H9 (cell line): ENCODE data around the gene FXYD7. TPM values are rescaled to one million over a fixed set of nuclear protein-coding genes. Genes with fewer than 3 reads are reported as not detected.

ENCODE experiments used
- DNase-seq: peaks from one replicate; pipeline ENCODE4 v3.0.0-alpha.2; 2017
- H2AFZ ChIP-seq: one replicate; pipeline ENCODE4 v1.6.1; 2013; ENCODE audit warnings: mild to moderate bottlenecking, low read length, control low read depth, moderate library complexity
- H2AK5ac ChIP-seq: 2 replicates; pipeline ENCODE4 v1.6.1; 2013; ENCODE audit warnings: low read length, control low read depth, mixed read lengths; ENCODE audit not compliant: insufficient read length
- H2BK120ac ChIP-seq: one replicate; pipeline ENCODE4 v1.6.1; 2013; ENCODE audit warnings: low read depth, mild to moderate bottlenecking, low read length, control low read depth, inconsistent platforms; ENCODE audit not compliant: poor library complexity, severe bottlenecking
- H2BK12ac ChIP-seq: 2 replicates; pipeline ENCODE4 v1.6.1; 2013; ENCODE audit warnings: low read length, control low read depth, mixed read lengths, low read depth; ENCODE audit not compliant: insufficient read length
- H2BK15ac ChIP-seq: 2 replicates; pipeline ENCODE4 v1.6.1; 2013; ENCODE audit warnings: low read depth, low read length, control low read depth
- H2BK20ac ChIP-seq: one replicate; pipeline ENCODE4 v1.6.1; 2013; ENCODE audit warnings: low read depth, mild to moderate bottlenecking, low read length, control low read depth, inconsistent platforms; ENCODE audit not compliant: poor library complexity, severe bottlenecking
- H2BK5ac ChIP-seq: 2 replicates; pipeline ENCODE4 v1.6.1; 2013; ENCODE audit warnings: low read length, control low read depth, mixed read lengths; ENCODE audit not compliant: insufficient read length
- H3K14ac ChIP-seq: 2 replicates; pipeline ENCODE4 v1.6.1; 2013; ENCODE audit warnings: low read length, control low read depth; ENCODE audit not compliant: insufficient read depth
- H3K18ac ChIP-seq: 2 replicates; pipeline ENCODE4 v1.6.1; 2013; ENCODE audit warnings: low read depth, mild to moderate bottlenecking, mixed read lengths, low read length, control low read depth; ENCODE audit not compliant: insufficient read length
- H3K23ac ChIP-seq: 2 replicates; pipeline ENCODE4 v1.6.1; 2013; ENCODE audit warnings: low read length, control low read depth, mixed read lengths, low read depth; ENCODE audit not compliant: insufficient read length
- H3K23me2 ChIP-seq: 2 replicates; pipeline ENCODE4 v1.6.1; 2013; ENCODE audit warnings: low read depth, mild to moderate bottlenecking, mixed read lengths, low read length, control low read depth; ENCODE audit not compliant: insufficient read length, poor library complexity, severe bottlenecking
- H3K27ac ChIP-seq: 2 replicates; pipeline ENCODE4 v1.5.1; 2013; ENCODE audit warnings: low read length, control low read depth, mixed read lengths, low read depth; ENCODE audit not compliant: insufficient read length
- H3K27me3 ChIP-seq: 2 replicates; pipeline ENCODE4 v1.6.1; 2013; ENCODE audit warnings: low read length, control low read depth, inconsistent platforms; ENCODE audit not compliant: insufficient read depth
- H3K4ac ChIP-seq: 2 replicates; pipeline ENCODE4 v1.6.1; 2013; ENCODE audit warnings: low read depth, mild to moderate bottlenecking, control low read depth, inconsistent platforms, low read length, moderate library complexity
- H3K4me1 ChIP-seq: 2 replicates; pipeline ENCODE4 v1.6.1; 2013; ENCODE audit warnings: low read length, control low read depth, inconsistent platforms; ENCODE audit not compliant: insufficient read depth
- H3K4me2 ChIP-seq: 2 replicates; pipeline ENCODE4 v1.6.1; 2013; ENCODE audit warnings: low read length, control low read depth, mixed read lengths; ENCODE audit not compliant: insufficient read length, insufficient read depth
- H3K56ac ChIP-seq: 2 replicates; pipeline ENCODE4 v1.6.1; 2013; ENCODE audit warnings: low read depth, mild to moderate bottlenecking, mixed read lengths, low read length, control low read depth; ENCODE audit not compliant: insufficient read length
- H3K79me1 ChIP-seq: 2 replicates; pipeline ENCODE4 v1.6.1; 2013; ENCODE audit warnings: low read depth, mild to moderate bottlenecking, moderate library complexity, low read length, control low read depth, inconsistent platforms; ENCODE audit not compliant: insufficient read depth, poor library complexity, severe bottlenecking
- H3K79me2 ChIP-seq: 2 replicates; pipeline ENCODE4 v1.6.1; 2013; ENCODE audit warnings: low read length, control low read depth, inconsistent platforms; ENCODE audit not compliant: insufficient read depth
- H3K9ac ChIP-seq: 2 replicates; pipeline ENCODE4 v1.6.1; 2013; ENCODE audit warnings: low read length, control low read depth, mixed read lengths; ENCODE audit not compliant: insufficient read length; ENCODE audit errors: extremely low read depth
- H3K9me3 ChIP-seq: one replicate; pipeline ENCODE4 v1.6.1; 2013; ENCODE audit warnings: low read depth, low read length, inconsistent platforms; ENCODE audit not compliant: control insufficient read depth
- H3T11ph ChIP-seq: one replicate; pipeline ENCODE4 v1.6.1; 2013; ENCODE audit warnings: mild to moderate bottlenecking, low read length, control low read depth, inconsistent platforms
- H4K20me1 ChIP-seq: one replicate; pipeline ENCODE4 v1.6.1; 2013; ENCODE audit not compliant: control insufficient read depth, insufficient read length, insufficient read depth
- H4K5ac ChIP-seq: 2 replicates; pipeline ENCODE4 v1.6.1; 2013; ENCODE audit warnings: low read depth, mild to moderate bottlenecking, mixed read lengths, low read length, control low read depth; ENCODE audit not compliant: insufficient read length
- H4K8ac ChIP-seq: replicated peaks from 2 replicates; pipeline ENCODE4 v1.6.1; 2013; ENCODE audit warnings: low read length, control low read depth, mixed read lengths, low read depth; ENCODE audit not compliant: insufficient read length
- H4K91ac ChIP-seq: 2 replicates; pipeline ENCODE4 v1.6.1; 2013; ENCODE audit warnings: low read depth, mild to moderate bottlenecking, moderate library complexity, mixed read lengths, low read length, control low read depth; ENCODE audit not compliant: insufficient read length
- H3K27ac Mint-ChIP-seq, 3 experiments: 2 replicates in 2 of 3; 3 replicates in 1 of 3; pipeline ENCODE4 v1.8.0; 2020 to 2021; ENCODE audit warnings: mixed read lengths in 3 of 3, mild to moderate bottlenecking in 1 of 3, moderate library complexity in 1 of 3
- H3K27me3 Mint-ChIP-seq: 2 replicates; pipeline ENCODE4 v1.8.0; 2021; ENCODE audit warnings: low read depth, mild to moderate bottlenecking, moderate library complexity, mixed read lengths
- H3K36me3 Mint-ChIP-seq, 3 experiments: 2 replicates in 2 of 3; 3 replicates in 1 of 3; pipeline ENCODE4 v1.8.0; 2020 to 2021; ENCODE audit warnings: low read depth in 3 of 3, mixed read lengths in 3 of 3; ENCODE audit not compliant: insufficient read depth in 1 of 3
- H3K4me1 Mint-ChIP-seq, 2 experiments: 2 replicates each; pipeline ENCODE4 v1.8.0; 2020; ENCODE audit warnings: mixed read lengths in 2 of 2
- H3K4me3 Mint-ChIP-seq, 2 experiments: 2 replicates in 1 of 2; 3 replicates in 1 of 2; pipeline ENCODE4 v1.8.0; 2020 to 2021; ENCODE audit warnings: mild to moderate bottlenecking in 2 of 2, mixed read lengths in 2 of 2, moderate library complexity in 1 of 2
- H3K9me3 Mint-ChIP-seq, 2 experiments: 2 replicates in 1 of 2; 3 replicates in 1 of 2; pipeline ENCODE4 v1.8.0; 2020; ENCODE audit warnings: mild to moderate bottlenecking in 2 of 2, mixed read lengths in 2 of 2, moderate library complexity in 1 of 2
- CTCF ChIP-seq: fragments of 200-600 bp; sonication (generic); conservative IDR thresholded peaks from 3 replicates; pipeline ENCODE4 v1.8.0; 2021; ENCODE audit warnings: antibody characterized with exemption, mild to moderate bottlenecking
- WGBS: extraction: QIAGEN DNeasy Blood & Tissue Kit; methylation state at CpG from one replicate; pipeline ENCODE4 v1.1.7; 2013; ENCODE audit warnings: missing lambda C conversion rate, low lambda C conversion rate, mixed read lengths; ENCODE audit not compliant: insufficient read length; ENCODE audit errors: extremely low coverage; 5-methylcytosine and 5-hydroxymethylcytosine counted together
- total RNA-seq: library from RNA; stranded (reverse); gene quantifications from 2 replicates; pipeline ENCODE4 v1.2.1, GENCODE V29; 2021

The FXYD7 gene
- total RNA-seq, 1 experiment from 2014 or later: 9.0 TPM

GRCh38 chr19:35136231-35136630 is 6.8 kb upstream of the FXYD7 start:
- no peak overlapping the region for H4K91ac ChIP-seq
- no peak overlapping the region for H3K56ac ChIP-seq
- no peaks in the 10 kb centered on the region; the same call in 1 of the 2 replicates for H3K27me3 ChIP-seq

More at GRCh38 chr19:35136231-35136630, 6.8 kb upstream of the FXYD7 start:
- Histone ChIP-seq H2BK5ac (no peak overlapping the region), H3K4me2 (no peak overlapping the region), H2BK15ac (no peak overlapping the region), H2BK120ac (no peak overlapping the region), H3T11ph (no peak overlapping the region), H3K4ac (no peak overlapping the region), H3K9ac (no peak overlapping the region), H2BK20ac (no peak overlapping the region), H3K27ac (no peak overlapping the region), H3K9me3 (no peaks in the 10 kb centered on the region), H3K23ac (no peak overlapping the region), H3K14ac (no peak overlapping the region), H4K8ac (no peak overlapping the region), H3K18ac (no peak overlapping the region), H3K23me2 (peaks cover 3% of the 10 kb centered on the region), H3K4me1 (peaks cover 2% of the 10 kb centered on the region; the same call in 1 of the 2 replicates), H3K79me2 (no peaks in the 10 kb centered on the region), H4K5ac (no peak overlapping the region), H4K20me1 (no peaks in the 10 kb centered on the region), H2AFZ (no peak overlapping the region), H2BK12ac (no peak overlapping the region), H2AK5ac (no peak overlapping the region), H3K79me1 (no peaks in the 10 kb centered on the region)
- Mint-ChIP-seq H3K27ac (no peak overlapping the region), H3K27me3 (peaks cover 26% of the 10 kb centered on the region), H3K9me3 (no peaks in the 10 kb centered on the region; a peak in 1 of 5 replicates), H3K4me1 (peaks cover 23 to 36% of the 10 kb centered on the region in 2 experiments), H3K36me3 (peaks cover 0 to 3% (median 0%) of the 10 kb centered on the region in 3 experiments; a peak in 1 of 7 replicates), H3K4me3 (no peak overlapping the region)
- TF ChIP-seq CTCF: no peak
- no peak for DNase-seq
- WGBS: no CpG with 5 or more reads among the region's 11 CpGs
